Midbrain (tissue), 1 donor: Measurements from ENCODE around the gene TFCP2.
"Not testable (repeated sequence)": the region's sequence is repeated elsewhere in the genome, so short reads cannot be mapped to it uniquely, and the experiment has no call there.

Experiments
- DNase-seq: peaks from one replicate; lab custom pipeline; 2025; lab: John Stamatoyannopoulos, UW

The TFCP2 gene

GRCh38 chr12:51172515-51173431 lies at the start of gene TFCP2:
TFCP2 (minus strand) TSS chr12:51173135; CDS start chr12:51172422, 713 bp downstream.
- peak; percentile 94 for DNase-seq

- no peak for DNase-seq
Measured at GRCh38 chr12:51222461-51222860, 49.5 kb upstream of the TFCP2 start.

- not testable (repeated sequence) for DNase-seq
Measured at GRCh38 chr12:51219857-51220256, 46.9 kb upstream of the TFCP2 start.

- no peak for DNase-seq
Measured at GRCh38 chr12:51219322-51219721, 46.4 kb upstream of the TFCP2 start.

- DNase-seq = no peak
Measured at GRCh38 chr12:51218607-51219161, 45.7 kb upstream of the TFCP2 start.

- DNase-seq = peak; percentile 81
Measured at GRCh38 chr12:51217968-51218606, 45.2 kb upstream of the TFCP2 start, which contains the start of gene POU6F1. POU6F1 (minus strand) TSS chr12:51218062; CDS start chr12:51206836, 11,226 bp downstream.

- DNase-seq = peak; percentile 63
Measured at GRCh38 chr12:51217133-51217967, 44.4 kb upstream of the TFCP2 start.

GRCh38 chr12:51216642-51217041 lies 43.7 kb upstream of the TFCP2 start:
- DNase-seq = no peak

- DNase-seq = no peak
Measured at GRCh38 chr12:51214895-51215294, 42.0 kb upstream of the TFCP2 start.

- peak; percentile 59 for DNase-seq
Measured at GRCh38 chr12:51210690-51211395, 37.9 kb upstream of the TFCP2 start.

- DNase-seq = no peak
Measured at GRCh38 chr12:51209259-51209658, 36.3 kb upstream of the TFCP2 start.

- DNase-seq = no peak
Measured at GRCh38 chr12:51208016-51208660, 35.2 kb upstream of the TFCP2 start.

- peak; percentile 29 for DNase-seq
Measured at GRCh38 chr12:51205350-51205749, 32.4 kb upstream of the TFCP2 start.

- DNase-seq = no peak
Measured at GRCh38 chr12:51202718-51203117, 29.8 kb upstream of the TFCP2 start.

- no peak for DNase-seq
Measured at GRCh38 chr12:51200806-51201205, 27.9 kb upstream of the TFCP2 start.

GRCh38 chr12:51200156-51200555 lies 27.2 kb upstream of the TFCP2 start:
- no peak for DNase-seq

- no peak for DNase-seq
Measured at GRCh38 chr12:51199366-51199945, 26.5 kb upstream of the TFCP2 start.

- DNase-seq = no peak
Measured at GRCh38 chr12:51198568-51199365, 25.8 kb upstream of the TFCP2 start.
